H7 (cell line): ENCODE measurements around the gene BCKDHA. TPM values are rescaled to one million over a fixed set of nuclear protein-coding genes. Genes with fewer than 3 reads are reported as not detected.

ENCODE experiments used
- DNase-seq: peaks from one replicate; pipeline ENCODE4 v3.0.0; 2012
- H3K27me3 ChIP-seq: 2 replicates; pipeline ENCODE4 v1.6.0; 2011; ENCODE audit warnings: mild to moderate bottlenecking, low read length; ENCODE audit not compliant: control insufficient read depth, insufficient read depth
- H3K36me3 ChIP-seq: replicated peaks from 2 replicates; pipeline ENCODE4 v1.5.1; 2011; ENCODE audit warnings: low read length; ENCODE audit not compliant: control insufficient read depth, insufficient read depth
- H3K4me3 ChIP-seq: 2 replicates; pipeline ENCODE4 v1.5.1; 2011; ENCODE audit warnings: low read depth, mild to moderate bottlenecking, control low read depth, low read length, moderate library complexity; ENCODE audit not compliant: insufficient read depth
- total RNA-seq: library from RNA; depleted of rRNA; stranded (reverse); fragments of >200 nt; shearing (Covaris generic); gene quantifications from 2 replicates; pipeline ENCODE4 v1.2.3, GENCODE V29; 2014; rRNA removed

BCKDHA gene
- total RNA-seq: 36.0 and 53.1 TPM in 2 replicates

- peak within 1 kb of the TSS; percentile 87 for H3K4me3 ChIP-seq
- no peaks in the 10 kb centered on the region for H3K36me3 ChIP-seq
- DNase-seq: peak; percentile 99
- no peaks in the 10 kb centered on the region for H3K27me3 ChIP-seq
Measured at GRCh38 chr19:41397086-41398049, at the start of gene BCKDHA, which contains the start of gene EXOSC5. Gene BCKDHA (plus strand): TSS chr19:41397818. CDS start chr19:41397828, 10 bp downstream. Gene EXOSC5 (minus strand): TSS chr19:41397359. CDS start chr19:41397328, 31 bp downstream.

GRCh38 chr19:41350735-41351338 is 46.8 kb upstream of the BCKDHA start:
- H3K36me3 ChIP-seq: no peaks in the 10 kb centered on the region
- peak; percentile 64 for DNase-seq
- peak overlapping the region; percentile 79 for H3K4me3 ChIP-seq
- peaks cover 31% of the 10 kb centered on the region for H3K27me3 ChIP-seq

DNA sequence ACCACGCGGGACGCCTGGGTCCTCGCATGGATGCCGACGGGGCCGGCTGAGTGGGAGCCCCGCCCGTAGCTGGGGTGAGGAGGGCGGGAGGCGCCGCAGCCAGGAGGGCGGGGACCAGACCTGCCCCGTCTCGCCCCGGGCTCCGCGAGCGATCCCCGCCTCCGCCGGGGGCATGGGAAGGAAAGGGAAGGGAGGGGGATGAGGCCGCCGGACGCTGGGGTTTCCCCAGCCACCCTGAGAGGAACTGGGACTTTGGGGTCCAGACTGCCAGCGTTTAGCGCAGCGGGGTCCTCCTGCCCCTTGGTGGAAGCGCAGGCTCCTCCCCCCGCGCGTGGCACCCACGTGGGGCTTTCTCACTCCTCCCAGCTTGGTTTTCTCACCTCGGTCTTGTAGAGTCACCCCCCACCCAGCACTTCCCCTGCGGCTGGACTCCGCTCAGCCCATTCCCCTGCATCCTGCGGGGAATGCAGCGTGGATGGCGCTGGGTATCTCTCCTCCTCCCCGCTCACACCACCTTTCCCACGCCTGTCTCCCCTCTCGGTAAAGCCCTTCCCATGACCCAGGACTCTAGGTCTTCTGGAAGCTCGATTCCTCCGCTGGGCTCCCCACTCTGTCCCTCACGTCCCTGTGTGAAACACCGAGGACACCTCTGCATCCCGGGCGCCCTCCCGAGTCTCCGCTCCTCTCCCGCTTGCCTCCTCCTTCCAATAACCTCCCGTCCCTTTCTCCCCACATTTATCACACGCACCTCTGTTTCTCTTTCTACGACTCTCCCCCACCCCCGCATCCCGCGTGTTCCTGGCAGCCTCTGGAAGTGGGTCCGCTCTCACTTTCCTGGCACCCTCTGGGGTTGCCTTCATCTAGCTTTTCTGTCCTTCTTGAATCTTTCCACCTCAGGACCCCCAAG is 46.0 kb upstream of the BCKDHA start:
- peak; percentile 92 for DNase-seq
- H3K36me3 ChIP-seq: no peaks in the 10 kb centered on the region
- peaks cover 31% of the 10 kb centered on the region for H3K27me3 ChIP-seq
- peak overlapping the region; percentile 79 for H3K4me3 ChIP-seq

- DNase-seq: no peak
- H3K36me3 ChIP-seq: no peaks in the 10 kb centered on the region
- H3K4me3 ChIP-seq: peak overlapping the region; percentile 79
- H3K27me3 ChIP-seq: peaks cover 31% of the 10 kb centered on the region
Measured at GRCh38 chr19:41352279-41352608, 45.4 kb upstream of the BCKDHA start.

DNA sequence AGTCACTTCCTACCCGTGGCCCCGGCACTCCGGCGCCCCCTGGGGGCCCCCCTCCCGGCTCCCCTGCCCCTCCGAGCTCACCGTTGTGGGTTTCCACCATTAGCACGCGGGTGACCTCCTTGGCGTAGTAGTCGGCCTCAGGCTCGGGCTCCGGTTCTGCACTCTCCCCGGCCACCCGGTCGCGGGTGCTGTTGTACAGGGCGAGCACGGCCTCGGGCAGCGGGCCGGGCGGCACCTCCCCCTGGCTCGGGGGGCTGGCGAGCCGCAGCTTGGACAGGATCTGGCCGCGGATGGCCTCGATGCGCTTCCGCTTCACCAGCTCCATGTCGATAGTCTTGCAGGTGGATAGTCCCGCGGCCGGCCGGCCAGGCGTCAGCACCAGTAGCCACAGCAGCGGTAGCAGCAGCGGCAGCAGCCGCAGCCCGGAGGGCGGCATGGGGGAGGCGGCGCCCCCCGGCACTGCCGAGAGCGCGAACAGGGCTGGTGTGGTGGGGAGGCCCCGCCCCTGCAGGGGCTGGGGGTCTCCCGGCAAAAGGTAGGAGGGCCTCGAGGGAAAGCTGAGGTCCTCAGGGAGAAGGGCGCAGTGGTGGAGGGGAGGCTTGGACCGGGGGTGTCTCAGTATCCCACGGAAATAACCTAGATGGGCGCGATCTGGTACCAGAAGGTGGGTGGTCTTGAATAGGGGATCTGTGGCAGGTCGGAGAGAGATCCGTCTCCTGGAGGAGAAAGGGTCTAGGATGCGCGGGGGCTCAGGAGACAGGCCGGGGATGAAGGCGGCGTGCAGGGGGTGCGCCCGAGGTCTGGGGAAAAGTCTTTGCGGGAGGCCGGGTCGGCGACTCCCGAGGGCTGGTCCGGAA is 44.8 kb upstream of the BCKDHA start:
- H3K36me3 ChIP-seq: no peaks in the 10 kb centered on the region
- H3K27me3 ChIP-seq: peaks cover 31% of the 10 kb centered on the region
- DNase-seq: peak; percentile 94
- peak overlapping the region; percentile 79 for H3K4me3 ChIP-seq

GRCh38 chr19:41353466-41354342 is 43.9 kb upstream of the BCKDHA start, which contains the start of gene TGFB1:
Gene TGFB1 (minus strand): TSS chr19:41353922. CDS start chr19:41353044, 878 bp downstream.
- H3K36me3 ChIP-seq: no peaks in the 10 kb centered on the region
- peak within 1 kb of the TSS; percentile 79 for H3K4me3 ChIP-seq
- peaks cover 31% of the 10 kb centered on the region for H3K27me3 ChIP-seq
- DNase-seq: peak; percentile 96

GRCh38 chr19:41354343-41354953 is 43.2 kb upstream of the BCKDHA start:
- Histone ChIP-seq H3K4me3 (peak overlapping the region; percentile 79; the same call in 1 of the 2 replicates), H3K27me3 (peaks cover 31% of the 10 kb centered on the region), H3K36me3 (no peaks in the 10 kb centered on the region)
- DNase-seq: peak; percentile 46

GRCh38 chr19:41355035-41355434 is 42.6 kb upstream of the BCKDHA start:
- Histone ChIP-seq H3K36me3 (no peaks in the 10 kb centered on the region), H3K4me3 (no peak overlapping the region), H3K27me3 (peaks cover 31% of the 10 kb centered on the region)
- no peak for DNase-seq

GRCh38 chr19:41355802-41356201 is 41.8 kb upstream of the BCKDHA start:
- H3K27me3 ChIP-seq: peaks cover 27% of the 10 kb centered on the region
- DNase-seq: no peak

DNA sequence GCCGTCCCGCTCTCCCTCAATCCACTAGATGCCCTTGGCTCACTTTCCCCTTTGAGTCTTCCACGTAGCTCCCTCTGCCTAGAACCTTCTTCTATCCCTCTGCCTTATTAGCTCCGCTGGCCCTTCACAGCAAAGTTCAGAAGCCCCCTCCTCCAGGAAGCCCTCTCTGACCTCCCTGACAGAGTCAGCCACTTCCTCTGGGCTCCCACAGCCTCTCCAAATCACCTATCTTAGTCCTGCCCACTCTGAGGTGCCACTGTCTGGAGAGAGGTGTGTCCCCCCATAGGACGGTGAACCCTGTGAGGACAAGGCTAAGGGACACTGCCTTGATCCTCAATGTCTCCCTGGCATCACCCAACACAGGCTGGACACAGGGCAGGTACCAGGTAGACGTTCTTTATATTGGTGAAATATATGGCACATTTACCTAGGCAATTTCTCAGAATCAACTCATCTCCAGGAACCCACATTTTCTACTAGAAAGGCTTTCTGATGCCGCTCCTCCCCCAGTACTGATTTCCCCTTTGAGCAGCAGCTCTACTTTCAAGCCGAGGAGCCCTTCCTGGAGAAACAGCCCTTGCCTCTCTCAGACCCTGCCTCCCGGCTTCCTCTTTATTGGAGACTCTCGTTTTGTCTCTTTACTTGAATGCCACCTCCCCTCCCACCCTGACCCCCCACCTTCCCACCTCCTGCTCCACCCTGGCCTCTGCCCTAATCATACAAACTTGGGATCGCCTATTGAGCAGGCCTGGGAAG is 40.5 kb upstream of the BCKDHA start:
- DNase-seq: no peak
- Histone ChIP-seq H3K4me3 (no peak overlapping the region), H3K36me3 (no peaks in the 10 kb centered on the region), H3K27me3 (peaks cover 14% of the 10 kb centered on the region)

More at GRCh38 chr19:41355802-41356201, 41.8 kb upstream of the BCKDHA start:
- no peaks in the 10 kb centered on the region for H3K36me3 ChIP-seq
- no peak overlapping the region for H3K4me3 ChIP-seq

GRCh38 chr19:41357746-41358145 is 39.9 kb upstream of the BCKDHA start:
- Histone ChIP-seq H3K4me3 (no peak overlapping the region), H3K36me3 (no peaks in the 10 kb centered on the region), H3K27me3 (peaks cover 8% of the 10 kb centered on the region)
- peak; percentile 34 for DNase-seq

- H3K4me3 ChIP-seq: no peak overlapping the region
- no peaks in the 10 kb centered on the region for H3K27me3 ChIP-seq
- no peak for DNase-seq
- no peaks in the 10 kb centered on the region for H3K36me3 ChIP-seq
Measured at GRCh38 chr19:41359741-41360140, 37.9 kb upstream of the BCKDHA start.
